Measurements from ENCODE around the gene TCEAL4. TPM values are rescaled to one million over a fixed set of nuclear protein-coding genes. Genes with fewer than 3 reads are reported as not detected.

The TCEAL4 gene
- total RNA-seq, 4 donors from 2014 or later, result 21.1 to 30.5 (median 28.2) TPM

DNA sequence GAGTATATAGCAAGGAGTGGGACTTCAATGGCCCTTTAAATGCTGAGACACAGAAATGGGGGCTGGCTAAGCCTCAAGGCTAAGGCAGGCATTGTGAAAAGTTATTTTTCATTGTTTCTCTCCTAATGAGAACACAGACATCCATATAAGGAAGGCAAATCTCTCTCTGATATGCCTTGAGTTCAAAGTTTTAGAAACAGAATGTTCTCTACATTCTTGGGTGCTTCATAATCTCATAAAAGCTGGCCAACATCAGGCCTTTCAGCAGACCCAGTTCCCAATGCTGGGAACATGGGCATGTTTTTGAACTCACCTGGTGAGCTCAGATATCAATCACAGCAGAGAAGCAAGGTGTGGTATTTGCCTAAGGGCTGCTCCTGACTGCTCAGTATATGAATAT lies 46.6 kb upstream of the TCEAL4 start:
- DNase-seq (no peak), ATAC-seq (no peak)
- in situ Hi-C loops (cut with MboI; ENCODE audit: low sequenced_read_pairs in 4 of 4), result loop anchor here (10.0 to 25.0 kb wide), 2 partner anchors 274 to 276 kb away; no protein-coding TSS in a partner anchor
- no peaks in the 10 kb centered on the region for H3K27me3 ChIP-seq
- no peak overlapping the region for H3K4me3 ChIP-seq
- H3K9me3 ChIP-seq, result no peaks in the 10 kb centered on the region
- intact Hi-C loops (cut with DNase I; ENCODE audit: low total_unique reads), result no loop called here
- H3K27ac ChIP-seq, result no peak overlapping the region
- no peaks in the 10 kb centered on the region for H3K36me3 ChIP-seq
- TF ChIP-seq, protein P1, sequence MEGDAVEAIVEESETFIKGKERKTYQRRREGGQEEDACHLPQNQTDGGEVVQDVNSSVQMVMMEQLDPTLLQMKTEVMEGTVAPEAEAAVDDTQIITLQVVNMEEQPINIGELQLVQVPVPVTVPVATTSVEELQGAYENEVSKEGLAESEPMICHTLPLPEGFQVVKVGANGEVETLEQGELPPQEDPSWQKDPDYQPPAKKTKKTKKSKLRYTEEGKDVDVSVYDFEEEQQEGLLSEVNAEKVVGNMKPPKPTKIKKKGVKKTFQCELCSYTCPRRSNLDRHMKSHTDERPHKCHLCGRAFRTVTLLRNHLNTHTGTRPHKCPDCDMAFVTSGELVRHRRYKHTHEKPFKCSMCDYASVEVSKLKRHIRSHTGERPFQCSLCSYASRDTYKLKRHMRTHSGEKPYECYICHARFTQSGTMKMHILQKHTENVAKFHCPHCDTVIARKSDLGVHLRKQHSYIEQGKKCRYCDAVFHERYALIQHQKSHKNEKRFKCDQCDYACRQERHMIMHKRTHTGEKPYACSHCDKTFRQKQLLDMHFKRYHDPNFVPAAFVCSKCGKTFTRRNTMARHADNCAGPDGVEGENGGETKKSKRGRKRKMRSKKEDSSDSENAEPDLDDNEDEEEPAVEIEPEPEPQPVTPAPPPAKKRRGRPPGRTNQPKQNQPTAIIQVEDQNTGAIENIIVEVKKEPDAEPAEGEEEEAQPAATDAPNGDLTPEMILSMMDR (IDR thresholded peaks at IDR 0.05 in 4 of 5, conservative IDR thresholded peaks at IDR 0.05 in 1 of 5), result no peak
- TF ChIP-seq POLR2A (IDR thresholded peaks at IDR 0.05), result no peak
- no peaks in the 10 kb centered on the region for H3K4me1 ChIP-seq

DNA sequence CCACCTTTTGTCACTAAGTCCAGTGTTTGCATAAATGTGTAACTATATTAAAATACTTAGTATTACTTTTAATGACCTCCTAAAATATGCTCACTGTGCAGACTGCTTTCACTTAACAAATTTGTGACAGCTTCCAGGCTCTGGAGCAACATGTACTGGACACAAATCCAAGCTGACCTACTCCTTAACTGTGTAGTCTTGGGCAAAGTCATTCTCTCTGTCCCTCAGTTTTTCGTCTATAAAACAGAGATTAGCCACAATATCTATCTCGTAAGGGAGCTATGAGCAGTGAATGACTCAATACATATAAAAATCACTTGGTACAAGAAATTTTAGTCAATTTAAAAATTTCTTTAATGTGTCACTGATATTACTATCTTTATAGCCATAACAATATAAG lies 45.6 kb upstream of the TCEAL4 start:
- Histone ChIP-seq H3K36me3 (no peaks in the 10 kb centered on the region), H3K9me3 (no peaks in the 10 kb centered on the region), H3K4me3 (no peak overlapping the region), H3K27me3 (no peaks in the 10 kb centered on the region), H3K27ac (no peak overlapping the region), H3K4me1 (no peaks in the 10 kb centered on the region)
- in situ Hi-C loops (cut with MboI; ENCODE audit: low sequenced_read_pairs in 4 of 4) (loop anchor here (10.0 to 25.0 kb wide), 2 partner anchors 273 to 275 kb away; no protein-coding TSS in a partner anchor), intact Hi-C loops (cut with DNase I; ENCODE audit: low total_unique reads) (no loop called here)
- no peak for TF ChIP-seq POLR2A (IDR thresholded peaks at IDR 0.05)
- TF ChIP-seq, protein P1 (IDR thresholded peaks at IDR 0.05 in 4 of 5, conservative IDR thresholded peaks at IDR 0.05 in 1 of 5), result no peak
- ATAC-seq (no peak), DNase-seq (no peak)

DNA sequence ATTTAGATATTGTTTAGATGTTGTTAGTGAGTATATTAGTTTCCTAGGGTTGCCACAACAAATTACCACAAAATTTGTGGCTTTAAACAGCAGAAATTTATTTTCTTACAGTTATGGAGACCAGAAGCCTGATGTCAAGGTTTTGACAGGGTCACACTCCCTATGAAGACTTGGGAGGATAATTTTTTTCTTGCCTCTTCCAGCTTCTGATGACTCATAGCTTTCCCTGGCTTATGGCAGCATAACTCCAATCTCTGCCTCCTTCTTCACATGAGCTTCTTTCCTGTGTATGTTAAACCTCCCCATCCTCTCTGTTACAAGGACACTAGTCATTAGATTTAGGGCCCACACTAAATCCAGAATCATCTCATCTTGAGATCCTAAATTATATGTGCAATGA lies 45.2 kb upstream of the TCEAL4 start:
- no peaks in the 10 kb centered on the region for H3K9me3 ChIP-seq
- H3K4me1 ChIP-seq, result no peaks in the 10 kb centered on the region
- DNase-seq (no peak), ATAC-seq (no peak)
- TF ChIP-seq, protein P1 (IDR thresholded peaks at IDR 0.05 in 4 of 5, conservative IDR thresholded peaks at IDR 0.05 in 1 of 5), result no peak
- TF ChIP-seq POLR2A (IDR thresholded peaks at IDR 0.05), result no peak
- H3K36me3 ChIP-seq, result no peaks in the 10 kb centered on the region
- H3K4me3 ChIP-seq, result no peak overlapping the region
- intact Hi-C loops (cut with DNase I; ENCODE audit: low total_unique reads) (no loop called here), in situ Hi-C loops (cut with MboI; ENCODE audit: low sequenced_read_pairs in 4 of 4) (loop anchor here in 1 of 4 donors (25.0 kb wide), 1 partner anchor 272 kb away; no protein-coding TSS in a partner anchor)
- no peaks in the 10 kb centered on the region for H3K27me3 ChIP-seq
- H3K27ac ChIP-seq, result no peak overlapping the region

DNA sequence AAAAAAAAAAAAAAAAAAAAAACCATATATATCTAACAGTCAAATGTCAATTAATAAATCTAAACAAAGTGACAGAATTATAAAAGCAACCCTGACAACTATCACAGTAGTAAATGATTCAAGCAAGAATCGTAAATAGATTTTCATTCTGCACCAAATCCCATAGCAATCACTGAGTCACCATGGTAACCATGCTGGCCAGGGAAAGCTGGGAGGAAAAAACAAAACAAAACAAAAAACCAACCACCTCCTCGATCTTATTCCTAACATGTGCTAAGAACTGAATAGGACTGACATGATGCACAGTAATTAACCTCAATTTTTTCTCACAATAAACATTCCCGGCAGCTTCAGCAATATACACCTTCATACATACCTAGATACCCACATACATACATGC lies 35.4 kb upstream of the TCEAL4 start:
- DNase-seq (no peak), ATAC-seq (no peak)
- H3K36me3 ChIP-seq, result no peaks in the 10 kb centered on the region
- H3K27me3 ChIP-seq, result no peaks in the 10 kb centered on the region
- H3K4me1 ChIP-seq, result no peaks in the 10 kb centered on the region
- in situ Hi-C loops (cut with MboI; ENCODE audit: low sequenced_read_pairs in 4 of 4) (loop anchor here in 1 of 4 donors (25.0 kb wide), 1 partner anchor 262 kb away; no protein-coding TSS in a partner anchor), intact Hi-C loops (cut with DNase I; ENCODE audit: low total_unique reads) (no loop called here)
- no peak for TF ChIP-seq POLR2A (IDR thresholded peaks at IDR 0.05)
- TF ChIP-seq, protein P1 (IDR thresholded peaks at IDR 0.05 in 4 of 5, conservative IDR thresholded peaks at IDR 0.05 in 1 of 5), result no peak
- H3K27ac ChIP-seq, result no peak overlapping the region
- H3K4me3 ChIP-seq, result no peak overlapping the region
- no peaks in the 10 kb centered on the region for H3K9me3 ChIP-seq

Data from gastrocnemius medialis (tissue), 4 donors.